GM19035 (cell line): Measurements from ENCODE around the gene PSMC4.

Source experiments
- ATAC-seq: cut with Tn5 transposase; IDR thresholded peaks from one replicate; pipeline ENCODE4 v1.9.1; 2021; ENCODE audit not compliant: unreplicated experiment

The PSMC4 gene

DNA sequence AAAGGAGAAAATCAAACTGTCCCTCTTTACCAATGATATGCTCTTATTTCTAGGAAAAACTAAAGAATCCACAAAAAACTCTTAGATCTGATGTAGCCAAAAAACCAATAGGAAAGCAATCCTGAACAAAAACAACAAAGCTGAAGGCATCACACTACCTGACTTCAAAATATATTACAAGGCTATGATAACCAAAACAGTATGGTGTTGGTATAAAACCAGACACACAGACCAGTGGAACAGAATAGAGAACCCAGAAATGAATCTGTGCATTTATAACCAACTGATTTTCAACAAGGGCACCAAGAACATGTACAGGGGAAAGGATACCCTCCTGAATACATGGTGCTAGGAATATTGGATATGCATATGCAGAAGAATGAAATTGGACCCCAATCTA, 16.2 kb downstream of the PSMC4 start:
- no peak for ATAC-seq

DNA sequence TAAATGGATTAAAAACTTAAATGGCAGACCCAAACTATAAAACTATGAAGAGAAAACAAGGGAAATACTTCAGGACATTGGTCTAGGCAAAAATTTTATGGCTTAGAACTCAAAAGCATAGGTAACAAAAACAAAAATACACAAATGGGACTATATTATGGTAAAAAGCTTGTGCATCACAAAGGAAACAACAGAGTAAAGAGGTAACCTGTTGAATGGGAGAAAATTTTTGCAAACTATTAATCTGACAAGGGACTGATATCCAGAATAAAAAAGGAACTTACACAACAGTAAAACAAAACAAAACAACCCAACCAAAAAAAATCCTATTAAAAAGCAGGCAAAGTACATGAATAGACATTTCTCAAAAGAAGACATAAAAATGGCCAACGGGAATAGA, 16.6 kb downstream of the PSMC4 start:
- no peak for ATAC-seq

DNA sequence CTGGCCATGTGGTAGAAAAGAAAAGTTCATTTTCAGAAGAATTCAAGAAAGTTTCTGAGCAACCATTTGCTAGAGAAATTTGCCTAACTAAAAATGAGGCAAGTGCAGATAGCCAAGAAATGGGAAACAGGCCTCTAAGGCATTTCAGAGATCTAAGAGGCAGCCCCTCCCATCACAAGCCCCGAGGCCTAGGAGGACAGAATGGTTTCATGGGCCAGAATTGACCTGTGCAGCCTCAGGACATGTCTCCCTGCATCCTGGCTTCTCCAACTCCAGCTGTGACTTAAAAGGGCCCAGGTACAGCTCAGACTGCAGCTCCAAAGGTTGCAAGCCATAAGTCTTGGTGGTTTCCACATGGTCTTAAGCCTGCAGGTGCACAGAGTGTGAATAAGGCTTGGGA, 22.6 kb downstream of the PSMC4 start:
- no peak for ATAC-seq

DNA sequence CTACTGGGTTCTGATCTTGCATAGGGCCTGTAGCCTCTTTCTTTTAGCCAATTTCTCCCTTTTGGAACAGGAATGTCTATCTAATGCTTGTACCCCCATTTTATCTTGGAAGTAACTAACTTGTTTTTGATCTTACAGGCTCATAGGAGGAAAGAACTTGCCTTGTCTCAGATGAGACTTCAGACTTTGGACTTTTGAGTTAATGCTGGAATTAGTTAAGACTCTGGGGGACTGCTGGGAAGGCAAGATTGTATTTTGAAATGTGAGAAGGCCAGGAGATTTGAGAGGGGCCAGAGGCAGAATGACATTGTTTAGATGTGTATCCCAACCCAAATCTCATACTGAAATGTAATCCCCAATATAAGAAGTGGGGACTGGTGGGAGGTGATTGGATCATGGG, 23.4 kb downstream of the PSMC4 start:
- no peak for ATAC-seq

DNA sequence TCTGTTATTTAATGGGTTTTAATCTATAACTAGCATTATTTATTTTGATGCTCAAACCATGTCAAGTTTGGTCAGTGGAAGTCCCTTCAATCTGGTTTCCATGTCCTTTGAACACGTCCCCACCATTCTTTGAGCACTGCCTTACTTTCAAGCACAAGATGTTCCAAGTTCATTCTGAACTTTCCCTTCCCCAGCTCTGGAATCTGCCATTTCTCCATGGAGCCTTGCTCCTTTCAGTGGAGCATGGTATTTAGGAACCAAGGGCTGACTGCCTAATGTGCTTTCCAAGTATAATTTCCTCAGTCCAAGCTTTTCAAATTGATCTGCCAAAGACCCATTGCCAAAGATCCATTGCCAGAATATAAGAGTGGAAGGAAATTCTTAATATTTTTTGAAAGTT, 24.8 kb downstream of the PSMC4 start:
- no peak for ATAC-seq

DNA sequence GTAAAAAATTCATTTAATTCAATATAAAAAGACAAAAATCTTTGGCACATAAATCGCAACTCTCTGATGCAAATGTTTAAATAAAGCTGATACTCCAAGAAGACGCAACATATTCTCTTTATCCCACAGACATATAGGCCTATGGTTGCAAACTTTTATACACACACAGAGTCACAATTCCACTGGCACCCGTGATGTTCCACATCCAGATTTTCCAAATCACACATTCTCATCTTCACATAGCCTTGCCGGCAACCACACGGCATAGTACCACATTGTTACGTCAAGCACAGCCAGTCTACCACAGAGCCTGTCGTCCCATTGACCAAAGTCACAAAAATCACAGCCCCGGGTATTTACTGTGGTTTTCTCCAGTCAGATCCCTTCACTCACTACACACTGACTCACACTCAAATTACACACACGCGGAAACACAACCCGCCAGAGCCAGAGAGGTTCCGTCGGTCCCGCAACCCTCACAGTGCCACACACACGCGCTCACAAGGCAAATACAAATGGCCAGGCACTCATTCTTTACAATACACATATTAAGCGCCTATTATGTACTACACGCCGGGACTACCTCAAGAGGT, 25.3 kb downstream of the PSMC4 start:
- ATAC-seq, result peak; percentile 24

DNA sequence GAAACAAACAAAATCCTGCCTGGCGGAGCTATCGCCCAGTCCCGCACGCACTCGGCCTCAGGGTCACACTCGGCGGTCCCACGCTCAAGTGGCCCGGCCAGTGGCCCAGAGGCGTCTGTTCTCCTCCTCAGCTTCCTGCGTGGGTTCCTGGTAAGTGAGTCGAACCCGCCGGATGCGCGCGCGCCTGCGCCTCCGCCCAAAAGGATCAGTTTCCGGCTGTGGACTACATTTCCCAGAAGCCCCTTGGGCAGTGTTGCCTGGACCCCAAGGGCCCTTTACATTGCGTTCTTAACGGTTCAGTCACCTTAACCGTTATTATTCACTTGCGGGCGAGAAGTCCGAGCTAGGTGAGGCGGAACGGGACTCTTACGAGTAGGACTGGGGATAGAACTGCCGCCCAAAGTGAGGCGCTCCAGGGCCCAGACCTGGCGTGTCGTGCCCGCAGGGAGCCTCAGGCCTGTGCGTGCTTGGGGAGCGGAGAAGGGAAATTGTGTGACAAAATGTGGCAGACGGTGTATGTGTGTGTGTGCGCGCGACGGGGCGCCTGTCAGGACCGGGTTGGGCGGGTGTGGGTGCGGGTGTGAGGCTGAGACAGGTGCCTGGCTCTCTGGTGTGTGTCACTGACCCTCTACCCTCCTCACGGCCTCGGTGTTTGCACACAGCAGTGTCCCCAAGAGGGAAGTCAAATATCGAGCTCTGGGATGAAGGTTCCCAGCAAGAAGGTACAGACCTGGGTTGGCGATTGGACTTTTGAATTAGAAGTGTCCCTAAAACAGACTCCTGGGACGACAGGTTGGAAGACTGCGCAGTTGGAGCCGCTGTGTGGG, 26.1 kb downstream of the PSMC4 start, which contains the start of gene ZNF546:
ZNF546 (plus strand) TSS at position 250 of the 827 bp plus-strand sequence. CDS start 1,267 bp downstream, outside the sequence.
- peak; percentile 90 for ATAC-seq

DNA sequence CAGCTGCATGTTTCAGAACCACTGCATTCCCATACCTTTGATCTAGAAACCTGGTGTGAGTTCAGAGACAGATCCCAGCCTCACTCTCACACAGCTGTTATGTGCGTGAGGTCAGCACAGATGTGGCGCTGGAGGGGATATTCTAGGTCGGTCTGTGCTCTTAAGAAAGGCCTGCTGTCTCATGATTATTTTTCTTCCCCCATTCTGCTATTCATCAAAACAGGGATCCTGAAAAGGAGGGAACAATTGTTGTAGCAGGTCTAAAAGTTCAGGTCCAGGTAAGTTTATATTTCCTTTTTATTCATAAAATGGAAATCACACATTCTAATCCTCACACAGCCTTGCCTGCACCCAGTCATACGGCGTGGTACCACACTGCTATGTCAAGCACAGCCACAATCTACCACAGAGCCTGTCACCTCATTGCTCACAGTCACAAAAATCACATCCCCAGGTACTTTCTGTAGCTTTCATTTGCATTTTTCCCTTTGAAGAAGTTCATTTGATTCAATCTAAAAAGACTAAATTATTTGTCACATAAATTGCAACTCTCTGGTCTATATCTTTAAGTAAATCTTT, 26.8 kb downstream of the PSMC4 start:
- ATAC-seq, result no peak

DNA sequence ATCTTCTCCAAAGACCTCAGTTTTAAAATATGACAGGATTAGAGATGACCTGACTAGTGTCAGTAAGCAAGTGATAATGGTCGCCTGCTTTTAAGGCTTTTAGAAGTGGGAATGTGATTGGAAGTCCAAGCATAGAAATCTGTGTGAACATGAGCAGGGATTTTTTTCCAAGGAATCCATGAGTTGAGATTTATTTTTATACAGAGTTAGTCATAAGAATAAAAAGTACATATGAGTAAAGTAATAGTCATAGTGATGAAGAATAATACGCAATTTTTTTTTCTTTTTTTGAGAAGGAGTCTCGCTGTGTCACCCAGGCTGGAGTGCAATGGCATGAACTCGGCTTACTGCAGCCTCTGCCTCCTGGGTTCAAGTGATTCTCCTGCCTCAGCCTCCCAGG, 27.5 kb downstream of the PSMC4 start:
- no peak for ATAC-seq

DNA sequence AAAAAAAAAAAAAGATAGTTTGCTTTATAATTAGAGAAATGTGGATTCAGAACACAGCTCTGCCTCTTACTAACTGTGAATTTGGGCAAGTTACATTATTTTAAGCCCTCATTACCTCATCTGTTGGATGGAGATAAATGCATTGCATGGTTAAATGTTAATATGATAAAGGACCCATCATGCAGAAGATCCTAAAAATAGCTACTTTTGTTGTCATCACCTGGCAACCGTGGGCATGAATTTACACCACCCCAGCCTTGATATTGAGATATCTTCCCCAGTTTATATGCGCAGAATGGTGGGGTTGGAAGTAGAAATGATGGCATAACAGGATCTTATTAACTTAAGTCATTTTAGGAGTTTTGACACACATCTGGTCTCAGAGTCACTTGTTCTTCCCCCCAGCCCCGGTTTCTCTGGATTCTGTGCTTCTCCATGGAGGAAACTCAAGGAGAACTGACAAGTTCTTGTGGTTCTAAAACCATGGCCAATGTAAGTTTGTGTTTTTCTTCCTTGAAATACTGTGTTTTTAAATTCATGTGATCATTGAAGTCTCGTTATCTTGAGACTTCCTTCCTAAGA, 34.8 kb downstream of the PSMC4 start:
- no peak for ATAC-seq

DNA sequence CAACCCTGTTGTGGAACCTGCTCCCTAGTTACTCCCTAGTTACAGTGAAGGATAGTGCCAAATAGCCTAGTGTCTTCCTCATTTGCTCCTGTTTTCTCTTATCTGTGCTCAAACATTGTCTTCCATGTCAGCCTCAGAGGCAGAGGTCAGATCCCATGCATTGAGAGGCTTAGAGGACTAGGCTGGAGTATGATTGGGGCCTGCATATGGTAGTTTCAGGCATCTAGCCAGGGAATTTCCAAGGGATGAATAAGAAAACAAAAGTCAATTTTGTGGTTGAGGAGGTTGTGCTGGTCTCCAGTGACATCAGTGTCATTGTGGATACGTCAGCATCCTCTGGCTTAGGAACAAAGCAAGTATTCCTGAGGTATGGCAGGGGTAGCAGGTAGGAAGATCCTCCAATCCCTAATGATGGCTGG, 35.3 kb downstream of the PSMC4 start:
- ATAC-seq, result no peak

DNA sequence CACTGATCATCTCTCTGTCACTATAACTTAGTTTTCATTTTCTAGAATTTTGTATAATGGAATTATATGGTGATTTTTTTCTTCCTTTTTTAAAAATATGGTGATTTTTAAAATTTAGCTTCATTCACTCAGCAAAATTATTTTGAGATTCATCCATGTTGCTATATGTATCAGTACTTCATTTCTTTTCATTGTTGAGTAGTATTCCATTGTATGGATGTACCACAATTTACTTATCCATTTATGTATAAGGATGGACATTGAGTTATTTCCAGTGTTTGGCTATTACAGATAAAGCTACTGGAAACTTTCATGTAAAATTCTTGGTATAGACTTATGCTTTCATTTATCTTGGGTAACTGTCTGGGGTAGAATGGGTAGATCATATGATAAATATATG, 38.7 kb downstream of the PSMC4 start:
- ATAC-seq, result no peak

DNA sequence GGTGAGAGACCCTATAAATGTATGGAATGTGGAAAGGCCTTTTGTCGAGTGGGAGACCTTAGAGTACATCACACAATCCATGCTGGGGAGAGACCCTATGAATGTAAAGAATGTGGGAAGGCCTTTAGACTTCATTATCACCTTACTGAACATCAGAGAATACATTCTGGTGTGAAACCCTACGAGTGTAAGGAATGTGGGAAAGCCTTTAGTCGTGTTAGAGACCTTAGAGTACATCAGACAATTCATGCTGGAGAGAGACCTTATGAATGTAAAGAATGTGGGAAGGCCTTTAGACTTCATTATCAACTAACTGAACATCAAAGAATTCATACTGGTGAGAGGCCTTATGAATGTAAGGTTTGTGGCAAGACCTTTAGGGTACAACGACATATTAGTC, 43.0 kb downstream of the PSMC4 start:
- no peak for ATAC-seq

DNA sequence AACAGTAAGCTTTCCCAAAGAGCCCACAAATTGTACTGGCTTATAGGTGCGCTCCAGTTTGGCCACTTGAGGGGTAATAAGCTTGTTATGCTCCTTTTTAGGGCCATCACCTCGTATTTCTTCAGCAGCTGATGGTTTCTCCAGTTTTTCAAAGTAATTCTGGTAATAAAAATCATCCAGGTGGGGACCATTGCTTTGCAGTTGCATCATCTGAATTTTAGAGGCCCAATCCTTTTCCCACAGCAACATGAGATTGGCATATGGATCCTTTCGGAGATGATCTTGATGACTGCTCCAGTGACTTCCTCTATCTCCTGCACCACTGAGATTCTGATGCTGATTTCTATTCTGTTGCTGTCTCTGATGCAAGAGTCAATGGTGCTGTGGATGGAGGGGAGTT, 53.0 kb downstream of the PSMC4 start:
- no peak for ATAC-seq

DNA sequence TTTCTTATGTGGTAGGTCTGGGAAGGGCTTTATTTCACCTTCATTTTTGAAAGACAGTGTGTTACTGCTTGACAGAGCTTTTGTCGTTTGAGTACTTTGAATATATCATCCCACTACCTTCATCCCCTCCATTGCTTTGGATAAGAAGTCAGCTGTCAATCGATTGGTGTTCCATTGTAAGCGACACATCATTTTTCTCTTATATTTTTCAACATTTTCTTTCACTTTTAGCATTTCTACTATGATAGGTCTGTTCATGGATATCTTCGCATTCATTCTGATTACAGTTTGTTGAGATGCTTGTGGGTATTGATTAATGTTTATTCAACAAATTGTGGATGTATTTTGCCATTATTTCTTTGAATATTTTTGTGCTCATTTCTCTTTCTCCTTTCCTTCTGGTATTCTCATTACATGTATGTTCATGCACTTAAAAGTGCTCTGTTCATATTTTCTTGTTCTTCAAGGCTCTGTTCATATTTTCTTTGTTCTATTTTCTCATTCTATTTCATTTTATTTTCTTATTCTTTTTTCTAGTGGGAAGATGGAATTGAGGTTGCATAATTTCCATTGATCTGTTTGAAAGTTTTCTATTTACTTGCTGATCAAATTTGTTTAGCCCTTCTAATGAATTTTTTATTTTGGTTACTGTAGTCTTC, 55.1 kb downstream of the PSMC4 start:
- ATAC-seq, result no peak

DNA sequence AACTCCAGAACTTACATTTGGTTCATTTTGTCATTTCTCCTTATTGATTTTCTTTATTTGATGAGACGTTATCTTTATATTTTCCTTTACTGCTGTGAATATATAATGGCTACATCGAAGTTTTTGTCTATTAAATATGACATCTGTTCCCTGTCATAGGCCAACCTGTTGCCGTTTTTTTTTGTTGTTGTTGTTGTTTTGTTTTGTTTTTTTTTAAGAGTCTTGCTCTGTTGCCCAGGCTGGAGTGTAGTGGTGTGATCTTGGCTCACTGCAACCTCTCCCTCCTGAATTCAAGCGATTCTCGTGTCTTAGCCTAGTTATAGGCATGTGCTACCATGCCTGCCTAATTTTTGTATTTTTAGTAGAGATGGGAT, 55.6 kb downstream of the PSMC4 start:
- no peak for ATAC-seq
